B cell (primary cell): ENCODE results near the gene RRAS2. TPM values are rescaled to one million over a fixed set of nuclear protein-coding genes. Genes with fewer than 3 reads are reported as not detected.

Experiments used
- ATAC-seq: fragments of 200-7000 bp; cut with Tn5 transposase; one replicate; pipeline ENCODE4 v1.10.0; 2021; ENCODE audit warnings: low read depth, mild to moderate bottlenecking, moderate number of reproducible peaks, moderate library complexity
- CTCF ChIA-PET: fragments of 350-600 bp; sonication (Branson Sonifier 250); formaldehyde crosslinking; loops from one replicate; lab custom pipeline; 2021; ENCODE audit warnings: antibody characterized with exemption, inconsistent platforms; lab: Charles Lee
- POLR2A ChIA-PET: fragments of 350-600 bp; sonication (Branson Sonifier 250); formaldehyde crosslinking; loops from one replicate; lab custom pipeline; 2021; ENCODE audit warnings: antibody characterized with exemption; lab: Charles Lee
- DNase-seq: peaks from one replicate; pipeline ENCODE4 v3.0.0; 2013
- H2AFZ ChIP-seq: 2 replicates; pipeline ENCODE4 v1.6.1; 2012; ENCODE audit warnings: mild to moderate bottlenecking, low read depth, low read length; ENCODE audit not compliant: insufficient read depth, poor library complexity, severe bottlenecking
- H3K27ac ChIP-seq, 2 donors: 1 replicate in 1 of 2; 2 replicates in 1 of 2; pipeline ENCODE4 v1.5.1; 2012 to 2013; ENCODE audit warnings: low read length in 2 of 2, mild to moderate bottlenecking in 2 of 2, moderate library complexity in 1 of 2
- H3K27me3 ChIP-seq, 4 experiments: fragments of 200-600 bp in 1 of 4; sonication (generic) in 1 of 4; replicated peaks in 1 of 4; 1 replicate in 2 of 4; 2 replicates in 2 of 4; pipeline versions ENCODE4 v1.6.1 to v1.7.0; 2013 to 2016; ENCODE audit warnings: low read length in 3 of 4, mild to moderate bottlenecking in 2 of 4, mixed read lengths in 1 of 4, moderate library complexity in 1 of 4; ENCODE audit not compliant: insufficient read depth in 4 of 4, control insufficient read depth in 3 of 4; ENCODE audit errors: control extremely low read depth in 1 of 4
- H3K36me3 ChIP-seq, 2 experiments: replicated peaks in 1 of 2; 1 replicate in 1 of 2; 2 replicates in 1 of 2; pipeline versions ENCODE4 v1.6.1 to v1.7.1; 2013; ENCODE audit warnings: low read length in 1 of 2; ENCODE audit not compliant: insufficient read depth in 2 of 2, control insufficient read depth in 1 of 2; ENCODE audit errors: control extremely low read depth in 1 of 2, extremely low read depth in 1 of 2
- H3K4me1 ChIP-seq, 2 donors: fragments of 200-600 bp in 1 of 2; sonication (generic) in 1 of 2; 1 replicate in 1 of 2; 2 replicates in 1 of 2; pipeline versions ENCODE4 v1.5.1 to v1.6.1; 2013 to 2017; ENCODE audit warnings: low read length in 2 of 2; ENCODE audit not compliant: control insufficient read depth in 2 of 2, insufficient read depth in 2 of 2
- H3K4me2 ChIP-seq: replicated peaks from 2 replicates; pipeline ENCODE3; 2012; ENCODE audit warnings: mild to moderate bottlenecking, low read depth, low read length; ENCODE audit not compliant: poor library complexity, severe bottlenecking
- H3K4me3 ChIP-seq, 5 experiments: fragments of 200-600 bp in 1 of 5; sonication (generic) in 1 of 5; 1 replicate in 3 of 5; 2 replicates in 2 of 5; pipeline versions ENCODE4 v1.5.1 to v1.7.0; 2011 to 2016; ENCODE audit warnings: low read length in 4 of 5, mild to moderate bottlenecking in 4 of 5, low read depth in 2 of 5, control low read depth in 1 of 5, moderate library complexity in 1 of 5; ENCODE audit not compliant: insufficient read depth in 1 of 5; ENCODE audit errors: control extremely low read depth in 1 of 5, extremely low read depth in 1 of 5
- H3K79me2 ChIP-seq: fragments of 200-600 bp; sonication (generic); one replicate; pipeline ENCODE4 v1.6.0; 2016; ENCODE audit warnings: low read length; ENCODE audit not compliant: control insufficient read depth, insufficient read depth
- H3K9ac ChIP-seq: fragments of 200-600 bp; sonication (generic); 2 replicates; pipeline ENCODE4 v1.6.1; 2017; ENCODE audit warnings: mild to moderate bottlenecking, low read length, moderate library complexity
- H3K9me3 ChIP-seq, 3 donors: one replicate each; pipeline versions ENCODE4 v1.6.1 to v1.7.1; 2013; ENCODE audit warnings: low read length in 2 of 3; ENCODE audit not compliant: control insufficient read depth in 2 of 3, insufficient read depth in 1 of 3; ENCODE audit errors: control extremely low read depth in 1 of 3
- H4K20me1 ChIP-seq: 2 replicates; pipeline ENCODE4 v1.6.0; 2012; ENCODE audit warnings: mild to moderate bottlenecking, low read length; ENCODE audit not compliant: insufficient read depth, control insufficient read depth, poor library complexity, severe bottlenecking
- H3K27ac Mint-ChIP-seq: one replicate; pipeline ENCODE4 v1.8.0; 2021; ENCODE audit warnings: mixed read lengths
- H3K27me3 Mint-ChIP-seq: one replicate; pipeline ENCODE4 v1.8.0; 2021; ENCODE audit warnings: mixed read lengths
- H3K4me1 Mint-ChIP-seq: one replicate; pipeline ENCODE4 v1.8.0; 2021; ENCODE audit warnings: mixed read lengths
- H3K4me3 Mint-ChIP-seq: one replicate; pipeline ENCODE4 v1.8.0; 2021; ENCODE audit warnings: mixed read lengths
- H3K9me3 Mint-ChIP-seq: one replicate; pipeline ENCODE4 v1.8.0; 2022; ENCODE audit warnings: mixed read lengths; ENCODE audit not compliant: insufficient read depth
- CTCF ChIP-seq: fragments of 200-600 bp; IDR thresholded peaks from one replicate; pipeline ENCODE4 v1.8.0; 2022; ENCODE audit warnings: antibody characterized with exemption, mild to moderate bottlenecking
- EZH2 ChIP-seq: IDR thresholded peaks from 2 replicates; pipeline ENCODE4 v1.6.1; 2012; ENCODE audit warnings: borderline replicate concordance, low read depth, mild to moderate bottlenecking, moderate library complexity, low read length; ENCODE audit not compliant: insufficient read depth, poor library complexity, severe bottlenecking
- WGBS: methylation state at CpG from one replicate; pipeline ENCODE4 v1.1.5; 2013; ENCODE audit warnings: missing lambda C conversion rate; ENCODE audit not compliant: insufficient coverage; 5-methylcytosine and 5-hydroxymethylcytosine counted together
- intact Hi-C: fragments of 100-400 bp; cut with micrococcal nuclease; formaldehyde crosslinking; loops from one replicate; pipeline ENCODE4 v1.10.0; 2022
- polyA plus RNA-seq: library from polyadenylated mRNA; depleted of rRNA; stranded (reverse); fragments of >200 nt; gene quantifications from 2 replicates; pipeline ENCODE4 v1.2.3, GENCODE V29; 2012
- total RNA-seq, 2 donors: library from RNA; stranded (reverse); fragments of 120-200 nt in 1 of 2; gene quantifications; 1 replicate in 1 of 2; 2 replicates in 1 of 2; pipeline versions ENCODE4 v1.2.3 to v1.2.4, GENCODE V29; 2013 to 2022

Gene RRAS2
- total and polyA plus RNA-seq, 2 donors (not counting 1 experiment from before 2014, with no cell fraction given): 31.8 to 72.4 TPM

- Histone ChIP-seq H3K27ac (no peak overlapping the region), H3K4me2 (no peak overlapping the region), H3K79me2 (no peaks in the 10 kb centered on the region), H3K4me1 (no peaks in the 10 kb centered on the region), H3K36me3 (no peaks in the 10 kb centered on the region), H3K4me3 (no peak overlapping the region), H3K9ac (no peak overlapping the region), H3K27me3 (peaks cover 0 to 4% (median 0%) of the 10 kb centered on the region in 4 experiments), H3K9me3 (no peaks in the 10 kb centered on the region), H4K20me1 (no peaks in the 10 kb centered on the region), H2AFZ (no peak overlapping the region)
- intact Hi-C loops: no loop called here
- H3K27me3 Mint-ChIP-seq: peaks cover 6% of the 10 kb centered on the region
- ATAC-seq (no peak), DNase-seq (no peak)
- no peaks in the 10 kb centered on the region for H3K4me1 Mint-ChIP-seq
- CTCF ChIA-PET: no interaction called here
- no peaks in the 10 kb centered on the region for H3K9me3 Mint-ChIP-seq
- H3K4me3 Mint-ChIP-seq: no peak overlapping the region
- POLR2A ChIA-PET: no interaction called here
- H3K27ac Mint-ChIP-seq: no peak overlapping the region
- no peak for TF ChIP-seq CTCF
- no peak for TF ChIP-seq EZH2
- 100% methylated on average over 2 of the region's 5 CpGs for WGBS
These were observed 34.1 kb upstream of the RRAS2 start for GRCh38 chr11:14393129-14393528.

- intact Hi-C loops: no loop called here
- H3K27ac Mint-ChIP-seq: no peak overlapping the region
- ChIA-PET CTCF (interaction anchor here (0.6 kb wide), 1 partner anchor 64 kb away, joined by 3 read pairs; no protein-coding TSS in a partner anchor), POLR2A (no interaction called here)
- peaks cover 6% of the 10 kb centered on the region for H3K27me3 Mint-ChIP-seq
- Histone ChIP-seq H3K79me2 (no peaks in the 10 kb centered on the region), H3K36me3 (no peaks in the 10 kb centered on the region), H2AFZ (no peak overlapping the region), H3K9ac (no peak overlapping the region), H3K27ac (no peak overlapping the region), H3K4me3 (no peak overlapping the region), H3K4me2 (no peak overlapping the region), H3K9me3 (no peaks in the 10 kb centered on the region), H4K20me1 (no peaks in the 10 kb centered on the region), H3K4me1 (no peaks in the 10 kb centered on the region), H3K27me3 (peaks cover 0 to 4% (median 0%) of the 10 kb centered on the region in 4 experiments)
- ATAC-seq: no peak
- WGBS: no CpG with 5 or more reads among the region's 1 CpG
- no peak for DNase-seq
- TF ChIP-seq CTCF (no peak), EZH2 (no peak)
- H3K4me1 Mint-ChIP-seq: no peaks in the 10 kb centered on the region
- H3K9me3 Mint-ChIP-seq: no peaks in the 10 kb centered on the region
- no peak overlapping the region for H3K4me3 Mint-ChIP-seq
These were observed 31.7 kb upstream of the RRAS2 start for GRCh38 chr11:14390669-14391068.
